CD4-positive, alpha-beta T cell (primary cell): ENCODE data around the gene CD247. TPM values are rescaled to one million over a fixed set of nuclear protein-coding genes. Genes with fewer than 3 reads are reported as not detected.

ENCODE experiments used
- ATAC-seq: fragments of 200-7000 bp; cut with Tn5 transposase; one replicate; pipeline ENCODE4 v1.10.0; 2022; ENCODE audit warnings: mild to moderate bottlenecking; ENCODE audit not compliant: poor library complexity
- CTCF ChIA-PET: fragments of 350-600 bp; sonication (Branson Sonifier 250); formaldehyde crosslinking; loops from one replicate; lab custom pipeline; 2021; ENCODE audit warnings: antibody characterized with exemption, inconsistent platforms; lab: Charles Lee
- POLR2A ChIA-PET: fragments of 350-600 bp; sonication (Branson Sonifier 250); formaldehyde crosslinking; loops from one replicate; lab custom pipeline; 2021; ENCODE audit warnings: antibody characterized with exemption, inconsistent platforms; lab: Charles Lee
- DNase-seq, 14 experiments: peaks; one replicate each; pipeline ENCODE4 v3.0.0-alpha.2; 2013 to 2020; ENCODE audit warnings: mixed read lengths in 2 of 14
- H3K27ac ChIP-seq, 2 donors: one replicate each; pipeline versions ENCODE4 v1.5.1 to v1.7.0; 2013; ENCODE audit warnings: low read length in 2 of 2, low read depth in 1 of 2, mild to moderate bottlenecking in 1 of 2
- H3K27me3 ChIP-seq, 2 experiments: 1 replicate in 1 of 2; 2 replicates in 1 of 2; pipeline versions ENCODE4 v1.6.1 to v1.7.0; 2013; ENCODE audit warnings: low read length in 2 of 2, control low read depth in 1 of 2, mild to moderate bottlenecking in 1 of 2, moderate library complexity in 1 of 2; ENCODE audit not compliant: insufficient read depth in 2 of 2, control insufficient read depth in 1 of 2
- H3K36me3 ChIP-seq: one replicate; pipeline ENCODE4 v1.6.1; 2013; ENCODE audit warnings: low read length, control low read depth; ENCODE audit not compliant: insufficient read depth
- H3K4me1 ChIP-seq: one replicate; pipeline ENCODE4 v1.6.1; 2013; ENCODE audit warnings: low read length, control low read depth; ENCODE audit not compliant: insufficient read depth
- H3K4me3 ChIP-seq: one replicate; pipeline ENCODE4 v1.5.1; 2013; ENCODE audit warnings: mild to moderate bottlenecking, low read length, moderate library complexity
- H3K9me3 ChIP-seq, 2 experiments: 1 replicate in 1 of 2; 2 replicates in 1 of 2; pipeline versions ENCODE4 v1.6.1 to v1.7.0; 2013; ENCODE audit warnings: low read length in 2 of 2, mild to moderate bottlenecking in 2 of 2, control low read depth in 1 of 2, moderate library complexity in 1 of 2; ENCODE audit not compliant: control insufficient read depth in 1 of 2, insufficient read depth in 1 of 2
- H3K27ac Mint-ChIP-seq: one replicate; pipeline ENCODE4 v1.8.0; 2020; ENCODE audit warnings: mixed read lengths
- H3K27me3 Mint-ChIP-seq: one replicate; pipeline ENCODE4 v1.8.0; 2021; ENCODE audit warnings: mixed read lengths
- H3K36me3 Mint-ChIP-seq: one replicate; pipeline ENCODE4 v1.8.0; 2021; ENCODE audit warnings: low read depth, mixed read lengths
- H3K4me1 Mint-ChIP-seq: one replicate; pipeline ENCODE4 v1.8.0; 2021; ENCODE audit warnings: low read depth, mixed read lengths
- H3K4me3 Mint-ChIP-seq: one replicate; pipeline ENCODE4 v1.8.0; 2020; ENCODE audit warnings: mild to moderate bottlenecking, mixed read lengths
- H3K9me3 Mint-ChIP-seq: one replicate; pipeline ENCODE4 v1.8.0; 2020; ENCODE audit warnings: mixed read lengths
- intact Hi-C, 2 experiments: fragments of 100-400 bp; cut with DNase I in 1 of 2; cut with micrococcal nuclease in 1 of 2; formaldehyde crosslinking; loops; one replicate each; pipeline versions ENCODE4 v1.15.1 to v1.9.0; 2023 to 2025; cut with DNase I, micrococcal nuclease
- total RNA-seq, 174 experiments: library from RNA in 2 of 174; stranded (reverse) in 2 of 174; gene quantifications; one replicate each; pipeline ENCODE4 v1.2.3 and lab custom pipeline; 2021 to 2026
- TF ChIP-seq, protein P1 (sequence below): fragments of 200-600 bp; IDR thresholded peaks from one replicate; pipeline ENCODE4 v1.8.0; 2022; ENCODE audit warnings: antibody characterized with exemption, mild to moderate bottlenecking

CD247 gene
- total RNA-seq, 2 experiments from 2014 or later = 355 to 378 TPM

DNA sequence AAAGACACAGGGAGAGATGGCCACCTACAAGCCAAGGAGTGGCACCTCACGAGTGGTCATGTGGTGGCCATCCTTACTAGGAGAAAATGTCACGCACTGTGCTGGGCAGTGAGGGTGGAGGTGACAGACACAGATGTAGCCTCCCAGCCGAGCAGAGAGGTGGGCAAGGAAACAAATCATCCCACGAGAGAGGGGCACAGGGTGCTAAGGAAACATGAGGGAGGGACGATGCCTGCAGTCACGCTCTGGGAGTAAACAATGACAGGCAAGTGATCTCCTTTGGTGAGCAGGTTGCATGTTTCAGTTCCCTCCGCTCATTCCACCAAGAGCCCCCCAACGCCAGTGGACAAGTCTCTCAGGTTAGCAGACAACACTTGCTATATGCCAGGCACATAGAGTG lies 65.8 kb downstream of the CD247 start:
- Mint-ChIP-seq H3K4me1 (peaks cover 80% of the 10 kb centered on the region), H3K36me3 (peaks cover 58% of the 10 kb centered on the region), H3K27ac (peak overlapping the region; percentile 100), H3K4me3 (peak overlapping the region; percentile 81), H3K9me3 (no peaks in the 10 kb centered on the region), H3K27me3 (no peaks in the 10 kb centered on the region)
- no peak for ATAC-seq
- intact Hi-C loops = loop anchor here in 1 of 2 experiments (5.0 kb wide), 1 partner anchor 180 kb away; the partner anchor contains the start of gene RCSD1
- Histone ChIP-seq H3K27ac (peak overlapping the region; percentile 63 to 66), H3K36me3 (peaks cover 17% of the 10 kb centered on the region), H3K9me3 (no peaks in the 10 kb centered on the region), H3K27me3 (no peaks in the 10 kb centered on the region), H3K4me3 (no peak overlapping the region), H3K4me1 (peaks cover 87% of the 10 kb centered on the region)
- peak in 1 of 14 experiments; percentile 12 for DNase-seq
- ChIA-PET CTCF (interaction anchor here (1.4 kb wide), 1 partner anchor 40 kb away, joined by 4 read pairs; no protein-coding TSS in a partner anchor), POLR2A (interaction anchor here (2.3 to 8.7 kb wide), 4 partner anchors 14 to 65 kb away, joined by 5 to 202 read pairs (median 81); partner anchors contain the start of gene CD247)
- TF ChIP-seq, protein P1, sequence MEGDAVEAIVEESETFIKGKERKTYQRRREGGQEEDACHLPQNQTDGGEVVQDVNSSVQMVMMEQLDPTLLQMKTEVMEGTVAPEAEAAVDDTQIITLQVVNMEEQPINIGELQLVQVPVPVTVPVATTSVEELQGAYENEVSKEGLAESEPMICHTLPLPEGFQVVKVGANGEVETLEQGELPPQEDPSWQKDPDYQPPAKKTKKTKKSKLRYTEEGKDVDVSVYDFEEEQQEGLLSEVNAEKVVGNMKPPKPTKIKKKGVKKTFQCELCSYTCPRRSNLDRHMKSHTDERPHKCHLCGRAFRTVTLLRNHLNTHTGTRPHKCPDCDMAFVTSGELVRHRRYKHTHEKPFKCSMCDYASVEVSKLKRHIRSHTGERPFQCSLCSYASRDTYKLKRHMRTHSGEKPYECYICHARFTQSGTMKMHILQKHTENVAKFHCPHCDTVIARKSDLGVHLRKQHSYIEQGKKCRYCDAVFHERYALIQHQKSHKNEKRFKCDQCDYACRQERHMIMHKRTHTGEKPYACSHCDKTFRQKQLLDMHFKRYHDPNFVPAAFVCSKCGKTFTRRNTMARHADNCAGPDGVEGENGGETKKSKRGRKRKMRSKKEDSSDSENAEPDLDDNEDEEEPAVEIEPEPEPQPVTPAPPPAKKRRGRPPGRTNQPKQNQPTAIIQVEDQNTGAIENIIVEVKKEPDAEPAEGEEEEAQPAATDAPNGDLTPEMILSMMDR = no peak

DNA sequence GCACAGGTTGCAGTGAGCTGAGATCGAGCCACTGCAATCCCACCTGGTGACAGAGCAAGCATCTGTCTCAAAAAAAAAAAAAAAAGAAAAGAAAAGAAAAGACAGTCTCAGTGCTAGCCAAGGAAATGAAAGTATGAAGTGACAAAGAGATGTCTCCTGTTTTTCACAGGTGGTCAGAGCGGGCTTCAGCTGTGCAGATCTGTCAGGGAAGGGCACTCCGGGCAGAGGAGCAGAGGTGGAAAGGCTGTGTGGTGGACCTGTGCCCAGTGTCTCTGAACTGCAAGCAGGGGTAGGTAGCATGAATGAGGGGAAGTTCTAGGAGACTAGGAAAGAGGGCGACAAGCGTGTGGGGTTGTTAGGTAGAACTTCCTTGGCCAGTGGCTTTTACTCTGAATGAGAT lies 67.5 kb downstream of the CD247 start:
- Mint-ChIP-seq H3K36me3 (peaks cover 56% of the 10 kb centered on the region), H3K4me1 (peaks cover 80% of the 10 kb centered on the region), H3K4me3 (peak overlapping the region; percentile 88), H3K9me3 (no peaks in the 10 kb centered on the region), H3K27ac (peak overlapping the region; percentile 100), H3K27me3 (no peaks in the 10 kb centered on the region)
- peaks cover 8% of the 10 kb centered on the region for H3K36me3 ChIP-seq
- CTCF ChIA-PET = interaction anchor here (0.9 to 1.4 kb wide), 3 partner anchors 23 to 230 kb away, joined by 3 read pairs; partner anchors contain the start of gene POU2F1
- TF ChIP-seq, protein P1 = no peak
- DNase-seq (peak in 4 of 14 experiments; percentile 21 to 64 (median 54)), ATAC-seq (no peak)
- intact Hi-C loops = loop anchor here in 1 of 2 experiments (5.0 kb wide), 1 partner anchor 181 kb away; the partner anchor contains the start of gene RCSD1
- POLR2A ChIA-PET = interaction anchor here (0.8 to 8.7 kb wide), 8 partner anchors 8 to 231 kb away, joined by 3 to 202 read pairs (median 5); partner anchors contain the start of genes CD247 and POU2F1
- no peaks in the 10 kb centered on the region for H3K9me3 ChIP-seq
- H3K27me3 ChIP-seq = no peaks in the 10 kb centered on the region
- peak overlapping the region; percentile 66 to 77 for H3K27ac ChIP-seq
- H3K4me1 ChIP-seq = peaks cover 87% of the 10 kb centered on the region
- H3K4me3 ChIP-seq = peak overlapping the region; percentile 29

DNA sequence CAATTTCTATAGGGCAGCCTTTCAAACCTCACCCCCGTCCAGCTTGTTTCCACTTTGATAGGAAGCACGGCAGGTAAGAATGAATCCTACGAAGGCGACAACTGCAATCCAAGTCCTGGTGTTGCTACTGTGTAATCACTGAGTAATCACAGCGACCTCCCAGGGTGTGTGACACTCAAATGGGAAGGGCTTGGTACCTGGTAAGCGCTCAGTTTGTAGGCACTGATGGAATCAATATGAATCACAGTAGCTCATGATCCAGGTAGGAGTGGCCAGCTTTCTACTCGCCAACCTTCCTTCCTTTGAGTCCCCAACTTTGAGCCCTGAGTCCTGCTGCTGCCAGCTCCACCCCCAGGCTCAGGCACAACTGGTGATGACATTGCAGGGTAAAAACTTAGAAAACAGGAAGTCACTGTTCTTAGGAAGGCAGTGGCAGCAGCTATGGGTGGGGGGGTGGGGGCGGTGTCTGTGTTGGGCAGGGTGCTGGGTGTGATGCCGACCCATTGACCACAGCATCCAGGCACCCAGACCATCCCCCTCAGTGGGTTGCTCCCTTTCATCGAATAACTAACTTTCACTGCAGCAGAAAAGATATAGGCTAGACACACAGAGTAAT lies 70.7 kb downstream of the CD247 start:
- H3K36me3 ChIP-seq = peaks cover 26% of the 10 kb centered on the region
- Mint-ChIP-seq H3K36me3 (peaks cover 72% of the 10 kb centered on the region), H3K27ac (peak overlapping the region; percentile 100), H3K27me3 (no peaks in the 10 kb centered on the region), H3K9me3 (no peaks in the 10 kb centered on the region), H3K4me1 (peaks cover 85% of the 10 kb centered on the region), H3K4me3 (peak overlapping the region; percentile 91)
- DNase-seq = peak; percentile 49 to 92 (median 68)
- ATAC-seq = peak; percentile 84
- ChIA-PET POLR2A (interaction anchor here (0.7 to 3.9 kb wide), 30 partner anchors 8 to 357 kb away, joined by 3 to 126 read pairs (median 6); partner anchors contain the start of genes CD247, CREG1, GPA33 and POU2F1), CTCF (interaction anchor here (0.7 to 2.2 kb wide), 11 partner anchors 8 to 227 kb away, joined by 3 to 9 read pairs (median 4); partner anchors contain the start of gene POU2F1)
- H3K4me1 ChIP-seq = peaks cover 94% of the 10 kb centered on the region
- H3K9me3 ChIP-seq = no peaks in the 10 kb centered on the region
- no peaks in the 10 kb centered on the region for H3K27me3 ChIP-seq
- intact Hi-C loops = loop anchor here (1.0 to 10.0 kb wide), 4 partner anchors 8 to 383 kb away; no protein-coding TSS in a partner anchor
- TF ChIP-seq, protein P1 = no peak
- H3K27ac ChIP-seq = peak overlapping the region; percentile 84 to 89
- peak overlapping the region; percentile 37 for H3K4me3 ChIP-seq
